Left lung (tissue), 10 donors: Measurements from ENCODE around the gene GPC3. TPM values are rescaled to one million over a fixed set of nuclear protein-coding genes. Genes with fewer than 3 reads are reported as not detected.

Experiments
- ATAC-seq: fragments of 200-7000 bp; cut with Tn5 transposase; one replicate; pipeline ENCODE4 v1.9.1; 2020; ENCODE audit warnings: moderate library complexity
- DNase-seq, 4 donors: peaks; one replicate each; pipeline ENCODE4 v3.0.0-alpha.2; 2013 to 2020
- H3K27ac ChIP-seq, 2 donors: fragments of 200-600 bp; sonication (generic) in 1 of 2; one replicate each; pipeline versions ENCODE4 v1.5.0 to v1.8.0; 2020 to 2021
- H3K27me3 ChIP-seq, 2 donors: fragments of 200-600 bp; sonication (generic) in 1 of 2; one replicate each; pipeline versions ENCODE4 v1.5.0 to v1.8.0; 2020 to 2021
- H3K36me3 ChIP-seq, 2 donors: fragments of 200-600 bp; sonication (generic) in 1 of 2; one replicate each; pipeline versions ENCODE4 v1.5.0 to v1.8.0; 2020 to 2021
- H3K4me1 ChIP-seq, 2 donors: fragments of 200-600 bp; one replicate each; pipeline ENCODE4 v1.8.0; 2021
- H3K4me3 ChIP-seq, 2 donors: fragments of 200-600 bp; sonication (generic) in 1 of 2; one replicate each; pipeline versions ENCODE4 v1.5.0 to v1.8.0; 2020 to 2021; ENCODE audit warnings: mild to moderate bottlenecking in 1 of 2
- H3K9me3 ChIP-seq, 2 donors: fragments of 200-600 bp; sonication (generic) in 1 of 2; one replicate each; pipeline versions ENCODE4 v1.5.0 to v1.8.0; 2020 to 2021
- CTCF ChIP-seq, 2 donors: fragments of 200-600 bp; sonication (generic) in 1 of 2; IDR thresholded peaks; one replicate each; pipeline versions ENCODE4 v1.5.0 to v1.8.0; 2021; ENCODE audit warnings: antibody characterized with exemption in 2 of 2
- intact Hi-C, 2 donors: fragments of 100-400 bp; cut with DNase I; formaldehyde crosslinking; loops; one replicate each; pipeline versions ENCODE4 v1.11.2 to v1.14.2; 2022
- polyA plus RNA-seq, 6 donors: library from polyadenylated mRNA; unstranded; fragments of 120-200 nt; gene quantifications; one replicate each; pipeline ENCODE4 v1.2.1, GENCODE V29; 2013; ENCODE audit not compliant: insufficient read length in 6 of 6
- total RNA-seq, 2 donors: library from RNA; stranded (reverse); fragmentation: NEBNext Ultra II Directional; extraction: Animal tissue kit (Norgen Biotek cat#: 25700); gene quantifications; one replicate each; pipeline ENCODE4 v1.2.1, GENCODE V29; 2021
- donor health status: DM: no; HTN: yes; CAD: no.
- donor health status: DM: no; HTN: no; CAD: no.

The GPC3 gene
- total and polyA plus RNA-seq, 8 donors, result 42.1 to 581 (median 448) TPM

GRCh38 chrX:133989490-133989889 lies 4.1 kb upstream of the GPC3 start:
- no peak for ATAC-seq
- no peak for DNase-seq

GRCh38 chrX:133988010-133988409 lies 2.6 kb upstream of the GPC3 start:
- H3K27ac ChIP-seq, result no peak overlapping the region
- no peaks in the 10 kb centered on the region for H3K9me3 ChIP-seq
- H3K36me3 ChIP-seq, result no peaks in the 10 kb centered on the region
- ATAC-seq (no peak), DNase-seq (no peak)
- intact Hi-C loops, result no loop called here
- peaks cover 0 to 5% of the 10 kb centered on the region in 2 donors for H3K4me1 ChIP-seq
- peaks cover 15 to 39% of the 10 kb centered on the region in 2 donors for H3K27me3 ChIP-seq
- TF ChIP-seq CTCF (IDR thresholded peaks at IDR 0.05), result no peak
- H3K4me3 ChIP-seq, result no peak overlapping the region

More at GRCh38 chrX:133989490-133989889, 4.1 kb upstream of the GPC3 start:
- Histone ChIP-seq H3K9me3 (no peaks in the 10 kb centered on the region), H3K4me3 (no peak overlapping the region), H3K4me1 (peaks cover 0 to 5% of the 10 kb centered on the region in 2 donors), H3K36me3 (no peaks in the 10 kb centered on the region), H3K27me3 (peaks cover 9 to 25% of the 10 kb centered on the region in 2 donors), H3K27ac (no peak overlapping the region)
- TF ChIP-seq CTCF (IDR thresholded peaks at IDR 0.05), result no peak
- intact Hi-C loops, result no loop called here

GRCh38 chrX:133987188-133987587 lies 1.8 kb upstream of the GPC3 start:
- no peak overlapping the region for H3K27ac ChIP-seq
- H3K4me3 ChIP-seq, result no peak overlapping the region
- intact Hi-C loops, result no loop called here
- no peak for TF ChIP-seq CTCF (IDR thresholded peaks at IDR 0.05)
- no peak for DNase-seq
- H3K36me3 ChIP-seq, result no peaks in the 10 kb centered on the region
- peaks cover 18 to 39% of the 10 kb centered on the region in 2 donors for H3K27me3 ChIP-seq
- H3K4me1 ChIP-seq, result peaks cover 0 to 5% of the 10 kb centered on the region in 2 donors
- no peak for ATAC-seq
- H3K9me3 ChIP-seq, result no peaks in the 10 kb centered on the region

GRCh38 chrX:133985967-133986683 lies 731 bp upstream of the GPC3 start:
- Histone ChIP-seq H3K27ac (no peak overlapping the region), H3K4me3 (peak overlapping the region; percentile 7 to 23), H3K4me1 (peaks cover 0 to 5% of the 10 kb centered on the region in 2 donors), H3K36me3 (no peaks in the 10 kb centered on the region), H3K27me3 (peaks cover 18 to 39% of the 10 kb centered on the region in 2 donors), H3K9me3 (no peaks in the 10 kb centered on the region)
- DNase-seq (no peak), ATAC-seq (no peak)
- TF ChIP-seq CTCF (IDR thresholded peaks at IDR 0.05), result no peak
- intact Hi-C loops, result no loop called here

GRCh38 chrX:133984857-133985163 lies 584 bp downstream of the GPC3 start:
- Histone ChIP-seq H3K9me3 (no peaks in the 10 kb centered on the region), H3K27ac (no peak overlapping the region), H3K27me3 (peaks cover 18 to 39% of the 10 kb centered on the region in 2 donors), H3K4me1 (peaks cover 0 to 5% of the 10 kb centered on the region in 2 donors), H3K4me3 (peak overlapping the region; percentile 5 to 22), H3K36me3 (no peaks in the 10 kb centered on the region)
- no peak for DNase-seq
- intact Hi-C loops, result no loop called here
- ATAC-seq, result no peak
- no peak for TF ChIP-seq CTCF (IDR thresholded peaks at IDR 0.05)
